Measurements from ENCODE around the gene PMIS2.

Gene PMIS2

DNA sequence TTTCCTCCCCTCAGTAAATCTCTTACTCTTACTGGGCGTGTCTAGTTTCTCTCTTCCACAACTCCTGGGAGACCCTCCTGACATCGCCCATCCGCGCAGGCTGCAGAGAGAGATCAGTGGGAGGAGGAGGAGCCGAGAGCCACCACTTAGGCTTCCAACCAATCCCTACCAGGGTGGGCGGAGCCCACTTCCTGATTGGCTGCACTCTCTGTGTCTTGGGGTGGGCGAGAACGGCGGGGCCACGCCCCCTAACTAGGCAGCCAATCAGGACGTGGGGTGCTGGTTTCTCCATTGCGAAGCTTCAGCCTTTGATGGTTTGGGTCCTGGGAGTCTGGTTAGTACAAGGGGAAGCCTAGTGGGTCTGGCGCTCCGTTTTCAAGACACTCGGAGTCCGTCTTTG, at the start of gene PMIS2:
Gene PMIS2 (plus strand): TSS at position 326 of the 400 bp plus-strand sequence. CDS start 87 bp downstream, outside the sequence.
- DNase-seq, result no peak

DNA sequence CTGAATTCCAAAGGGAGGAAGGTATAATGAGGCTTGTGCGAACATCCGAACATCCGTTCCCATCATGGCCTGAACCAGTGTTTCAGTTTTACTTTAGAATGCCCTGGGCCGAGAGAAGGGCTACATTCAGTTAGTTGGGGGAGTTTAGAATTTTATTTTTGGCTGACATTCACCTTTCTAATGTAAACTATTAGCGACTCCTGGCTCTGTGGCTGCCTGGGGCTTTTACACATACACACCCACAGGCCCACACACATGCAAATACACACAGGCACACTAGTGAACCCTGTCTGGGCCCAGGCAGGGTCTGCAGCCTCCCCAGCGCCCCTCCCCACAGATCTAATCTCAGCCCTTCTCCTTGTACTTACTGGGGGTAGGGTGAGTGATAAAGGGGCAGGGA, 46.7 kb upstream of the PMIS2 start:
- DNase-seq, result no peak

DNA sequence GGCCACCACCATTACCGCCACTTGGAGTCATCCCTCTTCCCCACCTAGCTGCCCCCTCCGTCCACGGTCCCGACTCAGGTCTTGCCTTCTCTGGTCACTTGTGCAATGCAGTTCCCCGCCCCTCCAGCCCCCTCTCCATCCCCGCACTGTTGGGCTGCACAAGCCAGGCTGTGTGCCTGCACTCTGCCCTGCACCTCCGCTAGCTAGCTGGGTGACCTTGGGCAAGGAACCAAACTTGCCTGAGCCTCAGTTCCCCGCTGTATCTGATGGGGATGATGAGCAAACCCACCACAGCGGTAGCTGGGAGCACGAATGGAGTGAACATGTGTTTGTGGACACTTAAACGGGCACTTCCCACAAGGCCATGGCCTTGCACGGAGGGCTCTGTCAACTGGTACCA, 46.1 kb upstream of the PMIS2 start:
- DNase-seq, result no peak

GRCh38 chr19:35540356-35540927, 45.5 kb upstream of the PMIS2 start:
- DNase-seq, result no peak

DNA sequence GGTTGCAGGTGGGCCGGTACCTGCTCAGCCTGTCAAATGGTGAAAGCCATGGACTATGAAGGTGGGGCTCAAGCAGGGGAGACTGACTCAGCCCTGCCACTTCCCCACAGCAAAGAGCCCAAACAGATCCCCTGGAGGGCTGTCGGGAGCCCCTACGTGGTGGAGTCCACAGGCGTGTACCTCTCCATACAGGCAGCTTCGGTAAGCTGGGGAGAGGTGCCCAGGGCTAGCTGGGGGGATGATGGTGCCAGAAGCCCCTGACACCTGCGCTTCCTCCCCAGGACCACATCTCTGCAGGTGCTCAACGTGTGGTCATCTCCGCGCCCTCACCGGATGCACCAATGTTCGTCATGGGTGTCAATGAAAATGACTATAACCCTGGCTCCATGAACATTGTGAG, 43.8 kb upstream of the PMIS2 start:
- DNase-seq, result no peak

DNA sequence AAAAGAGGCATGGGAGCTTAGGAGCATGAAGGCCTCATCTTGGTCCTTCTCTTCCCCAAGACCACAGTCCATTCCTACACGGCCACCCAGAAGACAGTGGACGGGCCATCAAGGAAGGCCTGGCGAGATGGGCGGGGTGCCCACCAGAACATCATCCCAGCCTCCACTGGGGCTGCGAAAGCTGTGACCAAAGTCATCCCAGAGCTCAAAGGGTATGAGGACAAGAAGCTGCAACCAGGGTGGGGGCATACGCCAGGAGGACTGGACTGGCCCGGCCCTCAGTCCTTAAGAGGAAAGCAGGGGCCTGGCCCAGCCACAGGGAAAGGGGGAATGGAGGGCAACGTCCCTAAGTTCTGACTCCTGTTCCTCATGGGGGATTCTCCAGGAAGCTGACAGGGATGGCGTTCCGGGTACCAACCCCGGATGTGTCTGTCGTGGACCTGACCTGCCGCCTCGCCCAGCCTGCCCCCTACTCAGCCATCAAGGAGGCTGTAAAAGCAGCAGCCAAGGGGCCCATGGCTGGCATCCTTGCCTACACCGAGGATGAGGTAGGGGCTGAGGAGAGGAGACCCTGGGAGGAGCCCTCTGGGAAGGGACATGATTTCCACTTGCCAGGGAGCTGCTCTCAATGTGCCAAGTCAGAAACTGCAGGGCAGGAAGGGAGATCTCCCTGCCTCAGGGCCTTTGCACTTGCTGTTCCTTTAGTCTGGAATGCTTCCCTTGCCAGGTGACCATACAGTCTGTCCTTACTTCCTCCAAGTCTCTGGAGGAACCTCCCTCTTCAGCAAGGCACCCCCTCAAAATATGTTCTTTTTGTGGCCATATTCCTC, 42.5 kb upstream of the PMIS2 start:
- no peak for DNase-seq

DNA sequence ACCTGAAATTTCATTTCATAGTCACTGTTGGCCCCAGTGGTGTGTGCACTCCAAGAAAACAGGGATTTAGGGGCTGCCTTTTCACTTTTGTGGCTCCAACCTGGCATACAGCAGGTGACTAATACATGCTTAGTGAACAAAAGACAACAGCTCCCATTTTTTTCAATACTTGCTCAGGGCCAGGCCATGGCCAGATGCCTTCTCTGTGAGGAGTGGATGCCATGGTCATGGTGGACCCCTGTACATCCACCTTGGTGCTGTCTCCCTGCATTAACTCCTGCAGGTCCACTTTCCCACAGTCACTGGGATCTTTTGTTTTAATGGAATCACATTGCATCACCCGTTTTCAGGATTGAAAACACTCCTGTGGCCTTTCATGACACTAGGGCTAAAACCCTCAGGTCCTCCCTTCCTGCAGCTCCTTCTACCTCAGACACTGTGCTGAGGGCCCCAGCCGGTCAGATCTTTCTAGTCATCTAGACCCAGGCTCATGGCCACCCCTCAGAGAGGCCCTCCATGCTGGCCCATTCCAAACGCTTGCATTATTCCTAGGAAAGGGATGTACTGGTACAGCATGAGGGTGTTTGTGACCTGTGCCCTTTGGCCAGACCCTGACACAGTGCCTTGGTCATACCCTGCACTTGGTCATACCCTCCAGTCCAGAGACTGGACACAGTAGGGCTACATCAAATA, 41.7 kb upstream of the PMIS2 start:
- DNase-seq, result no peak

GRCh38 chr19:35545001-35545854, 40.7 kb upstream of the PMIS2 start, which contains the start of gene TMEM147:
Gene TMEM147 (plus strand): TSS chr19:35545626. CDS start chr19:35545740, 114 bp downstream.
- peak; percentile 34 to 61 (median 37) for DNase-seq

DNA sequence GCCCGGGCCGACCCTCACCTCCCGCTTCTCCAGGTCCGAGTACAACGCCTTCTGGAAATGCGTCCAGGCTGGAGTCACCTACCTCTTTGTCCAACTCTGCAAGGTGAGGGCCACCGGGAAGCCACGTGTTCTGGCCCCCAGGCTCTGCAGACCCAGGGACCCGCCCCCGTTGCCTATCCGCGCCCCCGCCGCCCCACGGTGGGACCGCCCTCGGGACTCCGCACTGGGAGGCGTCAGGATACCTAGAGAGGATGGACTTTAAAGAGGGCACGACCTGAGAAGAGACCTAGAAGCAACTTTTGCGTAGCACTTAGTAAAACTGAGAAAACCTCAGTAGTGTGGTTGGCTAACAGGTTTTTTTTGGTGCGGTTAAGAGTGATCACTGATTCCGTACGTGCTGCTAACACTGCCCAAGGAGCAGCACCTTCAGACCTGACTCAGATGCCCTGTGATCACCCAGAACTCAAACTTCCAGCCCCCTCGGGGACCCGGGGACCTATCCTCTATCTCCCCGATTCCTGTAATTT, 40.1 kb upstream of the PMIS2 start:
- DNase-seq, result peak in 2 of 4 experiments; percentile 18 to 31

GRCh38 chr19:35546532-35546931, 39.4 kb upstream of the PMIS2 start:
- DNase-seq, result no peak

DNA sequence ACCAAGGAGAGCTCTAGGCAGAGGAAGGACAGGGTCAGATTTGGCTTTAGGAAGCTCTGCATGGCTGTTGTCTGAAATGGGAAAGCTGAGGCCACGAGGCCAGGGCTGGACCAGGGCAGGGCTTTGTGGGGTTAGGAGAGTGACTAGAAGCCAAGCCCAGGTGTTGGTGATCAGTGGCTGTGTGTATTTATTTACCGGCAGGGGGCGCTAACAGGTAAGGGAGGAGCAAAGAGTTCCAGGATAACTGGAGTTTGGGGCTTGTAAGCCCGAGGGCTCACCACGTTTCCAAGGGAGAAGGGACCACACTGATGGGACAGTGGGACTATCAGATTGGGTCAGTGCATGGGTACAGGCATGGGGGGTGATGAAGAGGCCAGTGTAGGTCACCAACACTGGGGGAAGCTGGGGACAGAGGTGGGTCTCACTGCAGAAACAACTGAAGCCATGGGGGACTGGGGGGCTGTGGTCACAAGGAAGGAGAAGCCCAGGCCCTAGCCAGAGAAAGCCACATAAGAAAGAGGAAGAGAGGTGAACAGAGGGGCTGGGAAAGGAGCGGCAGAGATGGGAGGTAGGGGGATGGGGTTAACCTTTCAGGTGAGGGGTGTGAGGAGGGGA, 36.7 kb upstream of the PMIS2 start:
- DNase-seq, result peak in 2 of 4 experiments; percentile 16 to 25

- no peak for DNase-seq
These were observed 36.0 kb upstream of the PMIS2 start for GRCh38 chr19:35549879-35550523.

GRCh38 chr19:35551091-35551810, 34.7 kb upstream of the PMIS2 start:
- no peak for DNase-seq

DNA sequence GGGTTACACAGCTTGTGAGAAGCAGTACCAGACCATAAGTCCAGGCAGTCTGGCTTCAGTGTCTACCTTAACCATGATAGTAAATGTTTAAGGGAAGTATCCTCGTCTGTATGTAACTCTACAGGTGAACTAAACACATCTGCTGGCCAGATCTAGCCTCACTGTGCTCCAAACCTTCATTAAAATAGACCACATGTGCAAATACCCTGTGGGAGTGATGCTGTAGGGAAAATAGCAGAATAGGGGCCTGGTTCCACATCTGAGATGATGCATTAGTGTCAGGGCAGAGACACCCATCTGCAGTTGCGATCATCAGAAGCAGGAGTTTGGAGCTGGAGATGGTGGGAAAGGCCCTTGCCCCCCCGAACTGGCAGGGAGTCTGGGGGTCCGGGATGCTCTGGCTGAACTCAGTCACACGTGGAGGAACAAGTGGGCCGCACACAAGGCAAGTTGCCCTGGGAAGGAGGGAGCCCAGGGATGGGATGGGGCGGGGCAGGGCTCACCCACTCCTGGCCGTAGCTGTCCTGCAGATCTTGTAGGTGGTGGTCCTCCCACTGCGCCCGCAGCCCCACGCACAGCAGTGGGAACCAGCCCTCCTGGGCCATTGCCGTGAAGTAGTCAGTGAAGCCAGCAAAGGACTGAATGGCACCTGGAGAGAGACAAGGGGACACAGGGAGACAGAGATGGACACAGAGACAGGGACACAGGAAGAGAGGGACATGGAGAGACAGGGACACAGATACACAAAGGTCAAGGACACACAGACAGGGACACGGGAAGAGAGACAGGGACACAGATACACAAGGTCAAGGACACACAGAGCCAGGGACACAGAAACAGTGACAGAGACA, 33.2 kb upstream of the PMIS2 start:
- no peak for DNase-seq

DNA sequence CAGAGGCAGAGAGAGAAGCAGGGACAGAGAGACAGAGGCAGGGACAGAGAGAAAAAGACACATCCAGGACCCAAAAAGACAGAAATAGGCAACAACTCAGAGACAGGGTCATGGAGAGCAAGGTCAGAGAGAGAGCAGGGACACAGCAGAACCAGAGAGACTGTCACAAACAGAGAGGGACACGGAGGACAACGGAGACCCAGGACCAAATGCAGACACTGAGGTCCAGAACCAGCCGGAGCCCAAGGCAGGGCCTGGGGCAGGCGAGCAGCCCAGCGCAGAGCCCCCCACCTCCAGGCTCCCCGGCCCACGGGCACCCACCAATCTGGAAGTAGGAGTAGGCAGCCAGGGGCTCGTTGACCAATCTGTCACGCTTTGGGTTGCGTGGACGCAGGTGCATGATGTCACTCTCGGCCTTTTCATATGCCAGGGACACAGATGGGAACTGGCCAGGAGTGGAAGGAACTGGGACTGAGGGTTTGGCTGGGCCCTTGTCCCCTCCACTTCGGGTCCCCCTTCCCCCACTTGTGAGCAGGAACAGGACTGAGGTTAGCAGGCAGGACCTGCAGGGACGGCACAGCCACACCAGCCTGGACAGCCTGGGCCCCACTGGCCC, 32.5 kb upstream of the PMIS2 start:
- no peak for DNase-seq

DNA sequence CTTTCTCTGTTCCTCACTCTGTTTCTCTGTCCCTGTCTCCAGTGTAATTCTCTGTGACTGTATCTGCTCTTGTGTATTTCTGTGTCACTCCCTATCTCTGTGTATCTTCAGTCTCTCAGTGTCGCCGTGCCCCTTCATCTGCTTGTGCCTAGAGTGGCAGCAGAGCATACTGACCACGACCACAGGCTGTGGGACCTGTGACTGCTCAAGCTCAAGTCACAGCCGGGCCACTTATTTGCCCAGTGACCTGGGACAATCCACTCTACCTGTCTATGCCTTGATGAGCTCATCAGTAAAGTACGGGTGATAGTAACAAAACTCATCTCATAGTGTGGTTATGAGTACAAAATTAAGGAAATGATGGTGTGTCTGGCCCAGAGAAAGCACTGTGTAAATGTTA, 31.9 kb upstream of the PMIS2 start:
- DNase-seq, result no peak

- DNase-seq, result no peak
These were observed 30.5 kb upstream of the PMIS2 start for GRCh38 chr19:35555301-35556005.

DNA sequence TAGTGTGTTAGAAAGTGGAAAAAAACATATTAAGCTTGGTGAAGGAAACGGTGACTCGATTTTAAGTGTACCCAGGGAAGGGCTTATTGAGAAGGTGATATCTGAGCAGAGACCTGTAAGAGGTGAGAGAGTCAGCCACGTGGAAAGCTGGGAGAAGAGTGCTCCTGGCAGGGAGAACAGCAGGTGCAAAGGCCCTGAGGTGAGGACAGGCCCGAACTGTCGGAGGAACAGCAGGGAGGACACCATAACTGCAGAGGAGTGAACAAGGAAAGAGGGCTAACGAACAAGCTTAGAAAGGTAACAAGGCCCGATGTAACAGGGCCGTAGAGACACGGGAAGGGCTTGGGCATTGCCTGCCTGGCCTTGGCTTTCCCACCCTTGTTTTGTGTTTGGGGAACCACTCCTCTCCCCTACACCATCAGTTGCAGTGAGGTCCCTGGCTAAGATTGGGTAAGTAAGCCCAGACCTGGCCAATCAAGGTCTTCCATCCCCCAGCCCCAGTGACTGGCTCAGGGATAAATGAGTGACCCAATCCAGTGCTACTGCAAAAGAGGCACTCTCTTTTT, 29.9 kb upstream of the PMIS2 start:
- no peak for DNase-seq
